Activated T-helper 17 cell treated with anti-CD3 and anti-CD28 coated beads, Interleukin-2, amount 50 U/mL, for 72 hours (primary cell): ENCODE results near the gene CPA3. TPM values are rescaled to one million over a fixed set of nuclear protein-coding genes. Genes with fewer than 3 reads are reported as not detected.

ENCODE experiments used
- ATAC-seq: fragments of 150-1000 bp; cut with Tn5 transposase; replicated peaks from 2 replicates; pipeline ENCODE4 v1.10.0; 2021; ENCODE audit warnings: mild to moderate bottlenecking, moderate library complexity
- H3K27ac Mint-ChIP-seq: one replicate; pipeline ENCODE4 v1.8.0; 2022; ENCODE audit warnings: mixed read lengths
- H3K27me3 Mint-ChIP-seq: one replicate; pipeline ENCODE4 v1.8.0; 2022; ENCODE audit warnings: mixed read lengths
- H3K36me3 Mint-ChIP-seq: one replicate; pipeline ENCODE4 v1.8.0; 2022; ENCODE audit warnings: low read depth, mild to moderate bottlenecking, mixed read lengths
- H3K4me1 Mint-ChIP-seq: one replicate; pipeline ENCODE4 v1.8.0; 2022; ENCODE audit warnings: mixed read lengths
- H3K4me3 Mint-ChIP-seq: one replicate; pipeline ENCODE4 v1.8.0; 2022; ENCODE audit warnings: mild to moderate bottlenecking, mixed read lengths
- H3K9me3 Mint-ChIP-seq: one replicate; pipeline ENCODE4 v1.8.0; 2022; ENCODE audit warnings: mixed read lengths
- total RNA-seq, 2 donors: library from RNA; stranded (reverse); gene quantifications; one replicate each; pipeline ENCODE4 v1.2.3, GENCODE V29; 2022

The CPA3 gene
- total RNA-seq, 2 donors from 2014 or later, result not detected

DNA sequence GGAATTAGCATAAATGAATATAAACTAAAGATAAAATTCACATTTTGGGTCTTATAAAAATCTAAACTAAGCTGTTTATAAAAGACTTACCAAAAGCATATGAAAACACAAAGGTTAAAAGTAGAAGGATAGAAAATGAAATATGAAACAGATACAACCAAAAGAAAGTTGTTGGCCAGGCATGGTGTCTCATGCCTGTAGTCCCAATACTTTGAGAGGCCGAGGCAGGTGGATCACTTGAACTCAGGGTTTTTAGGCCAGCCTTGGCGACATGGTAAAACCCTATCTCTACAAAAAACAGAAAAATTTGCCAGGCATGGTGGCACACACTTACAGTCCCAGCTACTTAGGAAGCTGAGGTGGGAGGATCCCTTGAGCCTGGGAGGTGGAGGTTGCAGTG is 51.0 kb downstream of the CPA3 start:
- Mint-ChIP-seq H3K27me3 (peaks cover 14% of the 10 kb centered on the region), H3K27ac (no peak overlapping the region), H3K36me3 (no peaks in the 10 kb centered on the region), H3K4me1 (no peaks in the 10 kb centered on the region), H3K9me3 (no peaks in the 10 kb centered on the region), H3K4me3 (no peak overlapping the region)
- ATAC-seq, result no peak

DNA sequence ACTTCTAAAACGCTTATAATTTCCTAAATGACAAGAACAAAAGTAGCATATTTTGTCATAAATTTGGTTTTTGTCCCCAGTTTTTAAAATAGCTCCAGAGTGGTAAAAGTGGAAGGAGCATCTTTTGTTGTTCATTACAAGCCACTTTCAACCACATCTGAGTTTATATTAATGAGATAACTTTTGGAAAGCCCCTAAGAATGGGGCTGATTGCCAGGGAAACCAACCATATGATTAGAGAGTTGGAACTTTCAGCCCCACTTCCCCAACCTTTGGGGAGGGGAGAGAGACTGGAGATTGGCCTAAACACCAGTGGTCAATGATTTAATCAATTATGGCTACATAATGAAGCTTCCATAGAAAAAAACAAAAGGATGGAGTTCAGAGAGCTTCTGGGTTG is 57.4 kb downstream of the CPA3 start:
- H3K4me1 Mint-ChIP-seq, result no peaks in the 10 kb centered on the region

DNA sequence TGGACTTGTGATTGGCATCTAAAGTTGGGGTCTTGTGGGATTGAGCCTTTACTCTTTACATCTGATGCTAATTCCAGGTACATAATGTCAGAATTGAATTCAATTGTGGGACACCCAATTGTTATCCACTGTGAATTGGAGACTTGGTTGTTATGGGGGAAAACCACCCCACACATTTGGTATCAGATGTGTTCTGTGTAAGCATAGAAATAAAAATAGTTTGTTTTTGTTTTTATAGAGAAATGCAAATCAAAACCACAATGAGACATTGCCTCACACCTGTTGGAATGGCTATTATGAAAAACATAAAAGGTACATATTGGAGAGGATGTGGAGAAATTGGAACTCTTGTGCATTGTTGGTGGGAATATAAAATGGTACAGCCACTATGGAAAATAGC is 58.5 kb downstream of the CPA3 start:
- Mint-ChIP-seq H3K4me3 (no peak overlapping the region), H3K4me1 (no peaks in the 10 kb centered on the region), H3K27me3 (peaks cover 11% of the 10 kb centered on the region), H3K27ac (no peak overlapping the region), H3K36me3 (no peaks in the 10 kb centered on the region), H3K9me3 (no peaks in the 10 kb centered on the region)
- no peak for ATAC-seq

More for the DNA sequence above, 57.4 kb downstream of the CPA3 start:
- no peak for ATAC-seq
- no peak overlapping the region for H3K27ac Mint-ChIP-seq
- no peak overlapping the region for H3K4me3 Mint-ChIP-seq
- H3K9me3 Mint-ChIP-seq, result no peaks in the 10 kb centered on the region
- peaks cover 11% of the 10 kb centered on the region for H3K27me3 Mint-ChIP-seq
- H3K36me3 Mint-ChIP-seq, result no peaks in the 10 kb centered on the region

DNA sequence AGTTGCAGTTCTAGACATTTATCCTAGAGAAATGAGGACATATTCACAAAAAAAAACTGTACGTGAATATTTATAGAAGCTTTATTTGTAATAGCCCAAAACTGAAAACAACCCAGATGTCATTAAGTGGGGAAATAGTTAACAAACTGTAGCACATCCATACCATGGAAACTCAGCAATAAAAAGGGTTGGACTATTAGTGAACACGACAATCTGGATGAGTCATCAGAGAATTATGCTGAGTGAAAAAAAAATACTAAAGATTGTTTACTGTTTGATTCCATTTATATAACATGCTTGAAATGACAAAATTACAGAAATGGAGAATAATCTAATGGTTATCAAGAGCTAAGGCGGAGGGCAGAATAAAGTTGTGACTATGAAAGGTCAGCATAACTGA is 59.5 kb downstream of the CPA3 start:
- no peaks in the 10 kb centered on the region for H3K36me3 Mint-ChIP-seq
- H3K9me3 Mint-ChIP-seq, result no peaks in the 10 kb centered on the region
- no peak for ATAC-seq
- peaks cover 11% of the 10 kb centered on the region for H3K27me3 Mint-ChIP-seq
- no peaks in the 10 kb centered on the region for H3K4me1 Mint-ChIP-seq
- H3K27ac Mint-ChIP-seq, result no peak overlapping the region
- H3K4me3 Mint-ChIP-seq, result no peak overlapping the region

DNA sequence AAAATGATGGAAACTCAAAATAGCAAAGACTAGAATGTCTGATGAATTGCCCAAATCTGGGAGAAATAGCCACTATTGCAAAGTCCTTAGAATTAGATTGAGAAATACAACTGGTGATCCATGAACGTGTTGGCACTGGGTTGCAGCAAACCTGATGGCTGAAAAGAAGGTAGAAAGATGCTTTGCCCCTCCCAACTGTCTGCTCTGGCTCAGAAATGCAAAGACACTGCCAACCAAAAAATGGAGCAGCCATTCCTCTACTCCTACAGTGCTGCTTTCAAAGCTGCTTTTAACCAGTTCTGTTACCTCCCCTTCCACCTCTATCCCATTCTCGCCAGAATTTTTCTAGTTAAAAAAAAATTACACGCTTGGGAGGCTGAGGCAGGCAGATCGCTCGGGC is 60.7 kb downstream of the CPA3 start:
- Mint-ChIP-seq H3K4me1 (no peaks in the 10 kb centered on the region), H3K27me3 (peaks cover 8% of the 10 kb centered on the region), H3K9me3 (no peaks in the 10 kb centered on the region), H3K36me3 (no peaks in the 10 kb centered on the region), H3K27ac (no peak overlapping the region), H3K4me3 (no peak overlapping the region)
- no peak for ATAC-seq

DNA sequence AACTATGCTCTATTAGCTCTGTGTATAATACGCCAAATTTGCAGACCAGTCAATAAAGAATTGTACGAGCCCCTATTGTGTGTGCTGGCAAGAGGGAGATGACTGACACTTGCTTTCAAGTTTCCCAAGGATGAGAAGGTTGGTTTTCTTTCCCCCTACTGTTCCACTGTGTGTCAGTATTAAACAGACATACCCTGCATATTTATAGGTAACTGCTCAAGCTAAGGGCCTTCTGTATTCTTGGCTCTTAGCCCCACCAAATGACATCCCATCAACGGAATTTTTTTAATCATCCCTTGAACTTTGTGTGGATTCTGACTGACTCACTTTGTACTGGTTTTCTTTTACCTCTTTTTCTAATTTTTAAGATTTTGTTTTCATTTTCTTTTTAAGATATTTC is 65.7 kb downstream of the CPA3 start:
- no peaks in the 10 kb centered on the region for H3K9me3 Mint-ChIP-seq
- no peak overlapping the region for H3K27ac Mint-ChIP-seq
- H3K4me1 Mint-ChIP-seq, result no peaks in the 10 kb centered on the region
- H3K27me3 Mint-ChIP-seq, result peaks cover 22% of the 10 kb centered on the region
- no peak overlapping the region for H3K4me3 Mint-ChIP-seq
- no peak for ATAC-seq
- no peaks in the 10 kb centered on the region for H3K36me3 Mint-ChIP-seq

DNA sequence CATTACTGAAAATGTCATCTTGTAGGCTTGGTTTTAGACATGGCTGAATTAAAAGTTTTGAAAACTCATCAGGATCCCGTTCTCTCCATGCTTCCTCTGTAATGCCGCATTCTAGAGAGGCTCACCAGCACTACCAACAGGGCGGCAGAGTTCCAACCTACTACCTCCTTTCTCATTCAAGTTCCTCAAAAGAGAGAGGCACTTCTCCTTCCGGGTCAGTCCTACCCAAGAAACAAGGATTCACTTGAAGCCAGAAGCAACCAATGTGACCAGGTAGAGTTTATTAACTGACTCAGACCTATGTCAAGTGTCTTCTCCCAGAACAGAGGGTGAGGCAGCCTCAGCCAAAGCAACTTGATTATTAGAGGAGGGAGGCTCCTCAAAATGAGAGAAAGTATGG is 66.5 kb downstream of the CPA3 start:
- Mint-ChIP-seq H3K36me3 (no peaks in the 10 kb centered on the region), H3K27ac (no peak overlapping the region), H3K27me3 (peaks cover 26% of the 10 kb centered on the region), H3K9me3 (no peaks in the 10 kb centered on the region), H3K4me3 (no peak overlapping the region), H3K4me1 (no peaks in the 10 kb centered on the region)
- ATAC-seq, result no peak

DNA sequence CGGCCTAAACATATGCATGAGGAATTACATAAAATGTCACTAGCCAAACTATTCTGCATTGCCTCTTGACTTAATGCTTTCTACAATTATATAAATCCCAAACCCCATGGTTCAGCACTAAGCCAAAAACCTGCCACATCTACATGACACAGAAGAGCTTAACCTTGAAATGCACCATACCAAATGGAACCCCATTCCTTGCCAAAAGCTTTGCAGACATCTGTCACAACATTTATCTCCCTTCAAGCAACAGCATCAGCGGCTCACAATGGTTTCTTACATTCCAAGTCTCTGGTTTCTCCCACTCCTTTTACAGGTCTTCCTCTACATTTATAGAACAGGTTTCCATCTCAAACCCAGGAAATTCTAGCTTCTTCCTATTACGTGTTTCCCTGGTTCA is 67.9 kb downstream of the CPA3 start:
- Mint-ChIP-seq H3K27ac (no peak overlapping the region), H3K4me3 (no peak overlapping the region), H3K9me3 (no peaks in the 10 kb centered on the region), H3K27me3 (peaks cover 37% of the 10 kb centered on the region), H3K4me1 (no peaks in the 10 kb centered on the region), H3K36me3 (no peaks in the 10 kb centered on the region)
- ATAC-seq, result no peak

DNA sequence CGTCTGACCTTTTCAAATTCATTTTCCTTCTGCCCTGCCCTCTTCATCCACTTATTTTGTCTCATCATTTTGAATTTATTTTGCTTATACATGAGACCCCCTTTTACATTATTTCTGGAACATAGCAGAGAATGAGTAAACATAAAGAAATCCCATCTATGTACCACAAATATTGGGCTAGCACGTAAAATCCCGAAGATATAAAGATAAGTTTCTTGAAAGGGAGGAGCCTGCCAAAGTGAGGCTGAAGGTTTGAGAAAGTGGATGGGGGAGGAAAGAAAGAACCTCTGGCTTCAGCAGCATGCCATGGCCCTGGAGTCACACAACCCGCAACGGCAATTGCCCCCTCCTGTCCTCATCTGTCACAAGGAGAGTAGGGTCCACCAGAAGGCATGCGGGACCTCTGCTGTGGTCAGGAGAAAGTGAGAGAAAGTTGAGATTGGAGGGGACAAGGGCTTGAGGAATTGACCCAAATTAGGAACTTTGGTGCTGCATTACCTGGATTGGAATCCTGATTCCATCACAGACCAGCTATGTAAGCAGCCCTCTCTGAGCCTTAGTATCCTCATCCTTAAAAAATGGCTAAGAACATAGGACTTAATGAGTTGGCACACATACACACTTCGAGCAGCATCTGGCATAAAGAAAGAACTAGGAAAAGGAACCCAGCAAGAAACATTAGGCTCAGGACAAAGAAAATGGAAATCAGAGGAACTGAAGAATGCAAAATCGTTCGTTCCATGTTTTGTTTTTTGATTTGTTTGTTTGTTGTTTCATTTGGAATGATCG is 72.6 kb downstream of the CPA3 start:
- Mint-ChIP-seq H3K4me1 (no peaks in the 10 kb centered on the region), H3K36me3 (no peaks in the 10 kb centered on the region), H3K9me3 (no peaks in the 10 kb centered on the region), H3K27ac (no peak overlapping the region), H3K4me3 (no peak overlapping the region), H3K27me3 (peaks cover 39% of the 10 kb centered on the region)
- no peak for ATAC-seq

DNA sequence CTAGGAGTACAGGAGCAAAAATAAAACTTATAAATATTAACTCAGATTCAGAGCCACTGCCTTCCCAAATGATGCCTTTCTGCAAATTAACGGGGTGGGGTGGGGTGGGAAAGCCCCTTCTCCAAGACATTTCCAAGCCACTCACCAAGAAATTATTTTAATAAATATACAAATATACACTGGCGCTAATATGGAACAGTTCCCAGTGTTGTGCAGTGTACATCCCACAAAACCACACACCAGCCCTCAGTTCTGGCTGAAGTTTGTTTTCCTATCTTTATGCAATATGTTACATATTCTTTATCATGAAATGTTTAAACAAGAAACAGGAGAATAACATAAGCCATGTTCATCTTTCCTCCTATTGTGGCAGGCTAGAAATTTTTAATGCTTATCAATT is 73.2 kb downstream of the CPA3 start:
- no peaks in the 10 kb centered on the region for H3K4me1 Mint-ChIP-seq
- H3K9me3 Mint-ChIP-seq, result no peaks in the 10 kb centered on the region
- H3K27me3 Mint-ChIP-seq, result peaks cover 33% of the 10 kb centered on the region
- H3K4me3 Mint-ChIP-seq, result no peak overlapping the region
- H3K27ac Mint-ChIP-seq, result no peak overlapping the region
- no peak for ATAC-seq
- no peaks in the 10 kb centered on the region for H3K36me3 Mint-ChIP-seq

DNA sequence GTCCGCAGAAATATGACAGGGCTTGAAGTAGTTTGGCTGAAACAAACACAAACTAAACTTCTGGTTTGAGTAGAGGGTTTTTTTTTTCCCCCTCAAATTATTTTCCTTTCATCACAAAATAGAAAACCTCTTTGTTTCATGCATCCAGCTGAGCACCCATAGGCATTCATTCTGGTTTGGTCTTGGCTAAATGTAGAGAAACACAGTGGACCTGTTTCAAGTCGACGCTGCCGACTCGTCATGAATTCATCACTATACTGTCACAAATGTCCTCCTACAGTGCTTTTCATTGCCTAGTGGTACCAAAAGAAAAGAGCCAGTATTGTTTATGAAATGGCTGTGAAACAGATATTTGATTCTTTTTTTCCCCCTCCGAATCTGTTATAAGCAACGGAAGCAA is 73.8 kb downstream of the CPA3 start:
- Mint-ChIP-seq H3K36me3 (no peaks in the 10 kb centered on the region), H3K4me3 (no peak overlapping the region)

DNA sequence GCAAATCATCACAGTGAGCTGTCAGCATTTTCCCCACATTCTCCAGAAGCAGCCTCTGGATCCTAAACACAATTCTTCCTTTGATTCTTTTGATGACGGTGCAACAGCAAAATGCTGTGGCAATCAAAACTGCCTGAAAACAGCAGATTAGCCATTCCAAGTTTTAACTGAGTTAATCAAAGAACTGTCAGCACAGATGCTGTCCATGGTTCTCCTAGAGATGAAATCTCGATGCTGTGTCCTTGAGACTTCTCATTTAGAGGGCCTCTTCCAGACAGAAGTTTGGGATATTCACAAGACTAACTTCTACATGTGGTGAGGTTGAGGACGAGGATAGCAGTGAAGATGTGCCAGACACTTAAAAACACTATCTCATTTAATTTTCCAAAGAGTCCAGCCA is 75.9 kb downstream of the CPA3 start:
- H3K4me3 Mint-ChIP-seq, result no peak overlapping the region
- no peaks in the 10 kb centered on the region for H3K4me1 Mint-ChIP-seq
- H3K9me3 Mint-ChIP-seq, result no peaks in the 10 kb centered on the region
- no peaks in the 10 kb centered on the region for H3K36me3 Mint-ChIP-seq
- H3K27me3 Mint-ChIP-seq, result peaks cover 18% of the 10 kb centered on the region
- H3K27ac Mint-ChIP-seq, result no peak overlapping the region
- no peak for ATAC-seq

More for the DNA sequence above, 73.8 kb downstream of the CPA3 start:
- ATAC-seq, result no peak
- no peak overlapping the region for H3K27ac Mint-ChIP-seq
- H3K27me3 Mint-ChIP-seq, result peaks cover 29% of the 10 kb centered on the region
- no peaks in the 10 kb centered on the region for H3K4me1 Mint-ChIP-seq
- H3K9me3 Mint-ChIP-seq, result no peaks in the 10 kb centered on the region

DNA sequence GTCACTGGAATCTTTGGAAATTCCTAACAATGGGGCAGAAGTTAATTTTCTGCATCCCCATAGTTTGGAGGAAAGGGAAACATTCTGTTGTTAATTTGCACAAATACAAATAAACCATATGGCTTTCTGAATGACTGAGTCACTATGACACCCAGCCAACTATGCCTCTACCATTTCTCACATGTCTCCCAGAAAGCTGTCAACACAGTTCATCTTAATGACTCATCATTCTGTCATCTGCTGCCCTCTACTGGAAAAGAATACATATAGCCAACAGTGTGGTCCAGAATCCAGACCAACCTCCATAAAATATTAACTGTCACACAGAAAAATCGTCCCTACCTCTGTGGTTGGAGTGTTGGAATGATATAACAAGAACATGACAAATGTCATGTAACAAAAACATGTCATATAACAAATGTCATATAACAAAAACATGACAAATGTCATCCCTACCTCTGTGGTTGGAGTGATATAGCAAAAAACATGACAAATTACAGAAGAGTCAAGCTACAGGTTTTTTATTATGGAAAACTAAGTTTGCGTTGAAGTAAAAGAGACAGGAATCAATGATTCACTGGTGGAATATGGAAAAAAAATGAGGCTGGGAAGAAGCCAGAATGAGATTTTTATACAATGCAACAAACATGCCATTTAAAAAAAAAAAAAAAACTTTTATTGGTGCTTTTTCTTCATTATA is 78.6 kb downstream of the CPA3 start:
- Mint-ChIP-seq H3K36me3 (no peaks in the 10 kb centered on the region), H3K27me3 (peaks cover 4% of the 10 kb centered on the region), H3K4me1 (no peaks in the 10 kb centered on the region), H3K27ac (no peak overlapping the region), H3K4me3 (no peak overlapping the region), H3K9me3 (no peaks in the 10 kb centered on the region)
- ATAC-seq, result peak; percentile 97

DNA sequence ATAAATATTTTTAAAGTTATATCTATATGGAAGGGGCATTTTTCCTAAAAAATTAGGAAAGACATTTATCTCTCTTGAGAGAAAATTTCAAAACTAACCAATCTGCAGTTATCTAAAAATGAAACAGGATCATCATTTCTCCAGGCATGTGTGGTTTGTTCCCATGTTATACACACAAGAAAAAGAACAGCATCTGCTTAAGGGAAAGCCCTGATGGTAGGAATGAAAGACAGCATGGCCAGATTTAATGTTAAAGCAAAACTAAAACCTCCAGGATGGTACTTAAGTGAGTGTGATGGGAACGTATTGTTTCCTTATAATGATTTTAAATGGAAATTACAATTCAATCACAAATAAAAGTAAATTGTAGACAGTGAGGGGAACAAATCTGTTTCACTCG is 80.0 kb downstream of the CPA3 start:
- H3K9me3 Mint-ChIP-seq, result no peaks in the 10 kb centered on the region
- no peak for ATAC-seq
- no peak overlapping the region for H3K4me3 Mint-ChIP-seq
- no peaks in the 10 kb centered on the region for H3K4me1 Mint-ChIP-seq
- no peaks in the 10 kb centered on the region for H3K27me3 Mint-ChIP-seq
- H3K36me3 Mint-ChIP-seq, result no peaks in the 10 kb centered on the region
- H3K27ac Mint-ChIP-seq, result no peak overlapping the region
